Left ventricle myocardium inferior (tissue), 1 donor: Measurements from ENCODE around the gene HDGFL3. TPM values are rescaled to one million over a fixed set of nuclear protein-coding genes. Genes with fewer than 3 reads are reported as not detected.

Source experiments
- DNase-seq: peaks from one replicate; pipeline ENCODE4 v3.0.0-alpha.2; 2020
- H3K27ac ChIP-seq: fragments of 200-600 bp; replicated peaks from 2 replicates; pipeline ENCODE4 v1.8.0; 2021
- H3K27me3 ChIP-seq: fragments of 200-600 bp; 2 replicates; pipeline ENCODE4 v1.8.0; 2021; ENCODE audit warnings: low read depth
- H3K36me3 ChIP-seq: fragments of 200-600 bp; 2 replicates; pipeline ENCODE4 v1.8.0; 2021
- H3K4me1 ChIP-seq: fragments of 200-600 bp; 2 replicates; pipeline ENCODE4 v1.8.0; 2021
- H3K4me3 ChIP-seq: fragments of 200-600 bp; 2 replicates; pipeline ENCODE4 v1.8.0; 2021; ENCODE audit warnings: mild to moderate bottlenecking, moderate library complexity
- H3K9me3 ChIP-seq: fragments of 200-600 bp; replicated peaks from 2 replicates; pipeline ENCODE4 v1.8.0; 2021
- intact Hi-C: fragments of 100-400 bp; cut with micrococcal nuclease; formaldehyde crosslinking; loops from one replicate; pipeline ENCODE4 v1.11.0; 2022
- total RNA-seq: library from RNA; stranded (reverse); fragmentation: NEBNext Ultra II Directional; extraction: Animal tissue kit (Norgen Biotek cat#: 25700); gene quantifications from one replicate; pipeline ENCODE4 v1.2.1, GENCODE V29; 2021
- TF ChIP-seq, protein P1 (sequence below): fragments of 200-600 bp; IDR thresholded peaks from 2 replicates; pipeline ENCODE4 v1.8.0; 2021; ENCODE audit warnings: antibody characterized with exemption, mild to moderate bottlenecking, borderline replicate concordance
- donor health status: DM: no; HTN: yes; CAD: no; lungs with severe emphysema.

The HDGFL3 gene
- total RNA-seq, 1 donor from 2014 or later: 38.0 TPM

GRCh38 chr15:83209333-83209732 lies 1.7 kb upstream of the HDGFL3 start:
- no peaks in the 10 kb centered on the region for H3K9me3 ChIP-seq

GRCh38 chr15:83208367-83208661 lies 691 bp upstream of the HDGFL3 start:
- intact Hi-C loops: no loop called here
- TF ChIP-seq, protein P1, sequence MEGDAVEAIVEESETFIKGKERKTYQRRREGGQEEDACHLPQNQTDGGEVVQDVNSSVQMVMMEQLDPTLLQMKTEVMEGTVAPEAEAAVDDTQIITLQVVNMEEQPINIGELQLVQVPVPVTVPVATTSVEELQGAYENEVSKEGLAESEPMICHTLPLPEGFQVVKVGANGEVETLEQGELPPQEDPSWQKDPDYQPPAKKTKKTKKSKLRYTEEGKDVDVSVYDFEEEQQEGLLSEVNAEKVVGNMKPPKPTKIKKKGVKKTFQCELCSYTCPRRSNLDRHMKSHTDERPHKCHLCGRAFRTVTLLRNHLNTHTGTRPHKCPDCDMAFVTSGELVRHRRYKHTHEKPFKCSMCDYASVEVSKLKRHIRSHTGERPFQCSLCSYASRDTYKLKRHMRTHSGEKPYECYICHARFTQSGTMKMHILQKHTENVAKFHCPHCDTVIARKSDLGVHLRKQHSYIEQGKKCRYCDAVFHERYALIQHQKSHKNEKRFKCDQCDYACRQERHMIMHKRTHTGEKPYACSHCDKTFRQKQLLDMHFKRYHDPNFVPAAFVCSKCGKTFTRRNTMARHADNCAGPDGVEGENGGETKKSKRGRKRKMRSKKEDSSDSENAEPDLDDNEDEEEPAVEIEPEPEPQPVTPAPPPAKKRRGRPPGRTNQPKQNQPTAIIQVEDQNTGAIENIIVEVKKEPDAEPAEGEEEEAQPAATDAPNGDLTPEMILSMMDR: no peak
- peak overlapping the region; percentile 93 for H3K27ac ChIP-seq

More at GRCh38 chr15:83209333-83209732, 1.7 kb upstream of the HDGFL3 start:
- H3K4me3 ChIP-seq: no peak overlapping the region
- H3K27me3 ChIP-seq: no peaks in the 10 kb centered on the region
- DNase-seq: no peak
- H3K4me1 ChIP-seq: peaks cover 40% of the 10 kb centered on the region
- intact Hi-C loops: no loop called here
- H3K36me3 ChIP-seq: no peaks in the 10 kb centered on the region
- TF ChIP-seq, protein P1: no peak
- no peak overlapping the region for H3K27ac ChIP-seq

DNA sequence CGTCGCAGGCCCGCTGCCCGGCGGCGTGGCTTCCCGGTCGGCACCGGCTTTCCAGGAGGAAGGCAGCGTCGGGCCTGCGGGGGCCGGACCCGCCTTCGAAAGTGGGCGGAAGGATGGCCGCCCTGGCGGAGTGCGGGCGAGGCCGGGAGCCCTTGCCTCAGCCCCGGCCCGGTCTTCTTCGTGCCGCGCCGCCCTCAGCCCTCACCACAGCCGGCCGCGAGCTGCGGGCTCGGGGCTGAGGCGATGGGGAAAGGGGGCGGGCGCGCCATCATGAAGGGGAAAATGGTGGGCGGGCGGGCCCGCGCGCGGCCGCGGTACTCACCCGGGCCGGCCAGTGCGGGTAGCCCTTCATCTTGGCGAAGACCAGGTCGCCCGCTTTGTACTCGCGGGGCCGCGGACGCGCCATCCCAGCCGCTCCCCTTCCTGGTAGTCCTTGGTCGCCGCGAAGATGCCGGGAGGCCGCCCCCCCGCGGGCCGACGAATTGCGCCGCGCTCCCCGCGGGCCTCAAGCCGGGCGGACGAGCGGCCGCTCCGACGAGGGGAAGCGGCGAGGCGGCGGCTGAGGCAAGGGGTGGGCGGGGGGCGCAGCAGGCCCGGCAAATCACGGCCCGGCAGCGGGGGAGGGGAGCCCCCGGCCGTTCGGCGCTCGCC lies 489 bp downstream of the HDGFL3 start:
- Histone ChIP-seq H3K36me3 (no peaks in the 10 kb centered on the region), H3K27me3 (no peaks in the 10 kb centered on the region), H3K9me3 (no peaks in the 10 kb centered on the region), H3K27ac (peak overlapping the region; percentile 93), H3K4me3 (peak overlapping the region; percentile 92), H3K4me1 (peaks cover 53% of the 10 kb centered on the region)
- intact Hi-C loops: no loop called here
- peak; percentile 40 for DNase-seq
- TF ChIP-seq, protein P1: no peak

More at GRCh38 chr15:83208367-83208661, 691 bp upstream of the HDGFL3 start:
- peak overlapping the region; percentile 92 for H3K4me3 ChIP-seq
- H3K27me3 ChIP-seq: no peaks in the 10 kb centered on the region
- peaks cover 44% of the 10 kb centered on the region for H3K4me1 ChIP-seq
- no peaks in the 10 kb centered on the region for H3K36me3 ChIP-seq
- no peaks in the 10 kb centered on the region for H3K9me3 ChIP-seq
- DNase-seq: no peak

- Histone ChIP-seq H3K36me3 (no peaks in the 10 kb centered on the region), H3K4me3 (peak overlapping the region; percentile 92), H3K27me3 (no peaks in the 10 kb centered on the region), H3K9me3 (no peaks in the 10 kb centered on the region), H3K27ac (peak overlapping the region; percentile 93), H3K4me1 (peaks cover 59% of the 10 kb centered on the region)
- TF ChIP-seq, protein P1: no peak
- intact Hi-C loops: no loop called here
- DNase-seq: no peak
Measured at GRCh38 chr15:83206526-83207008, 1.1 kb downstream of the HDGFL3 start.

- no peaks in the 10 kb centered on the region for H3K36me3 ChIP-seq
- peak overlapping the region; percentile 93 for H3K27ac ChIP-seq
- H3K9me3 ChIP-seq: no peaks in the 10 kb centered on the region
- H3K4me3 ChIP-seq: peak overlapping the region; percentile 92
- H3K27me3 ChIP-seq: no peaks in the 10 kb centered on the region
- TF ChIP-seq, protein P1: no peak
- H3K4me1 ChIP-seq: peaks cover 66% of the 10 kb centered on the region
- intact Hi-C loops: no loop called here
- no peak for DNase-seq
Measured at GRCh38 chr15:83205725-83206324, 1.8 kb downstream of the HDGFL3 start.
